GM18951 (cell line): ENCODE results near the gene TIMM50.

Experiments
- POLR2A ChIP-seq: IDR thresholded peaks from 4 replicates; pipeline ENCODE4 v1.6.1; 2011; ENCODE audit warnings: mild to moderate bottlenecking; ENCODE audit not compliant: insufficient read length, insufficient read depth; ENCODE audit errors: extremely low read depth
- in situ Hi-C: fragments of 300-500 bp; cut with MboI; formaldehyde crosslinking; loops from one replicate; pipeline ENCODE4 v1.12.0; 2022; ENCODE audit warnings: low sequenced_read_pairs, mixed read lengths, inconsistent platforms; ENCODE audit not compliant: unreplicated experiment

Gene TIMM50

DNA sequence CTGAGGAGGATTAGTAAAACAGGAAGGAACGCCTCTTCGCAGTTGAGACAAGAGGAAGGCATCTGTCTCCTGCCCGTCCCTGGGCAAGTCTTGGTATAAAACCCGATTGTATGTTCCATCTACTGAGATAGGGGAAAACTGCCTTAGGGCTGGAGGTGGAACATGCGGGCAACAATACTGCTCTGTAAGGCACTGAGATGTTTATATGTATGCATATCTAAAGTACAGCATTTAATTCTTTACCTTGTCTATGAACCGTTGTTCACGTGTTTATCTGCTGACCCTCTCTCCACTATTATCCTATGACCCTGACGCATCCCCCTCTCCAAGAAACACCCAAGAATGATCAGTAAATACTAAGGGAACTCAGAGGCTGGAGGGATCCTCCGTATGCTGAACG, 722 bp upstream of the TIMM50 start:
- in situ Hi-C loops = no loop called here
- no peak for TF ChIP-seq POLR2A

DNA sequence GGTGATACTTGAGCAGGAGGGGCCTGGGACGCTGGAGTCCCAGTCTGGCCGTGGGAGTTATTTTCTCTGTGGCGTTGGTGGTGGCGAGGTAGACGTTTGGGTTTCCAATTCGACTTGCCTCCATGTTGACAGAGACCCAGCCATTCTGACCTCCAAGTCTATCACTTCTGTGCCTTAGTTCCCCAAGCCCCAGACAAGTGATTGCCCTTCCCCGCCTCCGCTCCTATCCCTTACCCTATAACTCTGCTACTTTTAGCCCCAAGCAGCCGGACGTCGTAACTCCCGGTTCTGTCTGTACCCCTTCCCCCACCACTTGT, 549 bp downstream of the TIMM50 start:
- no peak for TF ChIP-seq POLR2A
- in situ Hi-C loops = no loop called here

DNA sequence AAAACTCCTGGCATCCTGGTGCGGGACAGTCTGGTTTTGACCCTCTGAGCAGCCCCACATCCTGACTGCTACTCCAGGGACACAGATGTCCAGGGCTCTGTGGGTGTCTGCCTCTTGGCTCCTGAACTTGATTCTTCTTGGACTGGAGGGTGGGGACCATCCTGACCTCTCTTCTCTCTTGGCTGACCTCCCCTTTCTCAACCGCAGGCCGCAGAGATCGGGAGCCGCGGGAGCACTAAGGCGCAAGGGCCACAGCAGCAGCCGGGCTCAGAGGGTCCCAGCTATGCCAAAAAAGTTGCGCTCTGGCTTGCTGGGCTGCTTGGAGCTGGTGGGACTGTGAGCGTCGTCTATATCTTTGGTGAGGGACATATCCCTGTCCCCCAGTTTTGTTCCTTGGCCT, 1.0 kb downstream of the TIMM50 start:
- TF ChIP-seq POLR2A = no peak
- in situ Hi-C loops = no loop called here

DNA sequence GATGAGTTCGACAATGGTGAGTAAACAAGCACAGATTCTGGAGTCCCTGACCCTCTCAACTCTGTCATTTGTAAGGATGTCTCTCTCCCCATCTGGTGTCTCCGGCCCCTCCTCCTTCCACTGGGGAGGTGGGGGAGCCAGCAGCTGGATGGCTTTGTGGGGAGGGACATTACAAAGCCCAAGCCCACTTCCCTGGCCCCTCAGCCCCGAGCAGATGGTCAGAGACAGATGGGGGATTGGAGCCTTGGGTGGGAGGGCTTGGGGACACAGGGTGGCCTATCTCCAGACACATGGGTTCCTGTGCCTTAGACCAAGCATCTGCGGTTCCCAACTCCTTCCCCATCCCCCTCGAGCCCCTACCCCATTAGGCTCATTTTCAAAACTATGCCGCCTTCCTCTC, 2.5 kb downstream of the TIMM50 start:
- in situ Hi-C loops = no loop called here
- TF ChIP-seq POLR2A = no peak

DNA sequence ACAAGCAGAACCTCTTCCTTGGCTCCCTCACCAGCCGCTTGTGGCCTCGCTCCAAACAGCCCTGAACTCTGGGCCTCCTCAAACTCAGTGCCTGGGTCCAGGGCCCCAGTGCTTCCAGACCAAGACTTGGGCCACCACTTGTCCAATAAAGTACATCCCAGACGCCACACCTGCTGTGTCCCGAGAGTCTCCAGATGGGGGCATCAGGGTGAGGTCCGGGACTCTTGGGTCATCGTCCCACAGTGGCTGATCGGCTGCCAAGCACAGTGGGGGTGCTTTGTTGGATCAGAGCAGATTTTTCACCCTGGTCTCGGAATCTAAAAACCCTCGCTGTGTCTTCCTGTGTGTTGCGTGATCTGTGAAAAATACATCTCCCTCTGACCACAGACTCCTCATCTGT, 9.1 kb downstream of the TIMM50 start:
- in situ Hi-C loops = no loop called here
- no peak for TF ChIP-seq POLR2A

DNA sequence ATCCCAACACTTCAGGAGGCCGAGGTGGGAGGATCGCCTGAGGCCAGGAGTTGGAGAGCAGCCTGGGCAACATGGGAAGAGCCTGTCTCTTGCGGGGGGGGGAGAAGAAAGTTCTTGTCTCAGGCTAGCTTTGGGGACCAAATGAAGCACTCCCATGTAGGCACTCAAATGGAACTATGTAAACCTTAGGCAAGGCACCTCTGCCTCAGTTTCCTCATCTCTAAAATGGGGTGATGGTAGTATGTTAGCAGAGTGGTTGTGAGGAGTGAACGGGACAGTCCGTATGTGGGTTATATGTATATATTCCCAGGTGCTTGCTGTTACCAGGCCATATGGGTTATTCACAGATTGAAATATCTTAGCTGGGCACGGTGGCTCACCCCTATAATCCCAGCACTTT, 11.6 kb downstream of the TIMM50 start:
- no peak for TF ChIP-seq POLR2A
- in situ Hi-C loops = no loop called here

DNA sequence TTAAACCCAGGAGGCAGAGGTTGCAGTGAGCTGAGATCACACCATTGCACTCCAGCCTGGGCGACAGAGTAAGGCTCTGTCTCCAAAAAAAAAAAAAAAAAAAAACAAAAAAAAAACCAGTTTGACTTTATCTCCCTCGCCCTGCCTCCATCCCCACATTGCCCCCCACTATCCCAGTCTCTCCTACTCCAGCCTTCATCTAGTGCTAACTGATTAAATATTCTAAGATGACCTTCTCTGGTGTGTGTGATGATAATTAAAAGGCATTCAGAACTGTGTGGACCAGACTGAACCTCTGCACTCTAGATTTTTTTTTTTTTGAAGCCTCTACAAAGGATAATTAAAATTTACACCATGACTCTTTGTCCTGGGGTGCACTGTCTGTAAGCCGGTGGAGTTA, 12.2 kb downstream of the TIMM50 start:
- TF ChIP-seq POLR2A = no peak
- in situ Hi-C loops = no loop called here

DNA sequence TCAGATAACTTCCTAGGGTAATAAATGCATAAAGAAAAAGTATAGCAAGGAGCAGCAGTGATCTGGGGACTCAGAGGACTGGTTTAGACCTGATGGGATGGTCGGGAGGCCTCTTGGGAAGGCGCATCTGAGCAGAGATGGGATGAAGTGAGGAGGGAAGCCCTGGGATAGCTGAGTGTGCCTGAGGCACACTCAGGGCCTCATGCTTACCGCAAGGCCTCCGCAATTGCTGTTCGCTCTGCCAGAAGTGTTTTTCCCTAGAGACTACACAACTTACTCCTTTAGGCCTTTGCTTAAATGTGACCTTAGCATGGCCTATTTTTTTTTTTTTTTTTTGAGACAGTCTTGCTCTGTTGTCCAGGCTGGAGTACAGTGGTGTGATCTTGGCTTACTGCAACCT, 14.0 kb downstream of the TIMM50 start:
- in situ Hi-C loops = no loop called here
- TF ChIP-seq POLR2A = no peak

DNA sequence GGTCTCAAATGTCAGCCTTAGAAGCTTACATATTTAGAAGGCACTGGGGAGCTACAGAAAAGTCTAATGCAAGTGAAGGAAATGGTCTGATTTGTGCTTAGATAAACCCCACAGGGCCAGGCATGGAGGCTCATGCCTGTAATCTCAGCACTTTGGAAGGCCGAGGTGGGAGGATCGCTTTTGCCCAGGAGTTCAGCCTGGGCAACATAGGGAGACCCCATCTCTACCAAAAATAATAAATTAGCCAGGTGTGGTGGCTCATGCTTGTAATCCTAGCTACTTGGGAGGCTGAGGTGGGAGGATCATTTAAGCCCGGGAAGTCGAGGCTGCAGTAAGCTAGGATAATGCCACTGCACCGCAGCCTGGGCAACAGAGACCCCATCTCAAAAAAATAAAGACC, 15.4 kb downstream of the TIMM50 start:
- in situ Hi-C loops = no loop called here
- TF ChIP-seq POLR2A = no peak

DNA sequence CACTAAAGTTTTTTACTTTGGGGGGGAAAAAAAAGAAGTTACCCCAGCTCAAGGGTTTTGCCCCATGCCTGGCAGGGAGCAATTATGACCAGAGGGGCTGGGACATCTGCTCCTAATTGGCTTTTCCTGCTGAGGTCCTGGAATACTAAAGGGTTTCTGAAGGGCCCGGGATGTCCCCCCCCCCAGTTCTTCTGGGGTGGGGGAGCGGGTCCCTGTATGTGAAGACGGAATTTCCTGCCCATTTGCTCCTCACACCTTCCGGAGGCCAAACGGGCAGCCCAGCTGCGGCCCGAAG, 17.0 kb downstream of the TIMM50 start:
- in situ Hi-C loops = no loop called here
- no peak for TF ChIP-seq POLR2A

DNA sequence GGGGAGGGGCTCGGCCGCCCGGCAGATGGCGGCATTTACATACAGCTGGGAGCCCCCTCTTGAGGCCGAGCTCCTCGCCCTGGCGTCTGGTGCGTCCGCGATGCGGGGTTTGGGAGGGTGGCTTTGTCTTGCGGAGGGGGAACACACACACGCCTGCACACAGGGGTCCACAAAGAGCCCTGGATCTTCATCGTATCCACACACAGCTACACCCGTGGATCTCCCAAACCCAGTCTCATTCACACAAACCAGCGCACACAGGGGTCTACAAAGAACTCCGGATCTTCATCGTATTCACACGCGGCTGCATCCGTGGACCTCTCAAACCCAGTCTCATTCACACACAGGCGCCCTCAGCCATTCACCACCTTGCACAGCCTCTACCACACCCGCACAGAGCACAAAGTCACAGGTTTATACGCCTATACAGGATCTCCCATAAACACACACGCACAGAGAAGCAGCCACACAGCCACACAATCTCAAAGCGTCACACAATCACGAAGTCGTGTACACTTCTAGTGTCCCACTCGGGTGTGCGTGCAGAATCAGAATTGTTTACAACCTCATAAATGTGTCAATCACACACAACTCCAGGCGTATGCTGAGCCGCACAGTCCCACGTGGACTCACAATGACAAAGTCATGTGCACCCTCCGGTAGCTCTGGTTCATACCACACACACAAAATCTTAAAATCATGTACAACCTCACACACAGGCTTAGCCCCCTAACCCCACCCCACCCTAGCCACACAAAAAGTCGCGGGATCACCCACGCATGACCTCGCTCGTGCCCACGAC, 17.6 kb downstream of the TIMM50 start:
- in situ Hi-C loops = no loop called here
- TF ChIP-seq POLR2A = no peak

DNA sequence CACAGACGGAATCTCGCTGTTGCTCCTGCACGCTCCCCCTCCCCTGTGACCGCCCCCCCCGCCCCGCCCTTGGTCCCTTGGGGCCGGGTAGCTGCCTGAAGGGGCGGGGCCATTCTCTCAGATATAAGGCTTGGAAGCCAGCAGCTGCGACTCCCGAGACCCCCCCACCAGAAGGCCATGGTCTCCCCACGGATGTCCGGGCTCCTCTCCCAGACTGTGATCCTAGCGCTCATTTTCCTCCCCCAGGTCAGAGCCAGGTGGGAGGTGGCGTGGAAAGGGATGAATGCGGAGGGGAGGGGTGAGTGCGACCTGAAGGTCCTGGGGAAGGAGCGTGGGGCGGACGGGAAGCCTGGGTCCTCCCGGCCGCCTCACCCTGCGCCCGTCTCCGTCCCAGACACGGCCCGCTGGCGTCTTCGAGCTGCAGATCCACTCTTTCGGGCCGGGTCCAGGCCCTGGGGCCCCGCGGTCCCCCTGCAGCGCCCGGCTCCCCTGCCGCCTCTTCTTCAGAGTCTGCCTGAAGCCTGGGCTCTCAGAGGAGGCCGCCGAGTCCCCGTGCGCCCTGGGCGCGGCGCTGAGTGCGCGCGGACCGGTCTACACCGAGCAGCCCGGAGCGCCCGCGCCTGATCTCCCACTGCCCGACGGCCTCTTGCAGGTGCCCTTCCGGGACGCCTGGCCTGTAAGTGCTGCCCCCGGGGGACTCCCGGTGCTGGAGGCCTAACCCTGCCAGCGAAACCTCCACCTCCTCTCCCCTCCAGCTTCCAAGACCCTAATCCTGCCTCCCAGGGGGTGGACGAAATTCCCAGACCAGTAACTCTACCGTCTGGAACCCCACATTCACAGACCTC, 18.4 kb downstream of the TIMM50 start, which contains the start of gene DLL3:
DLL3 (plus strand) TSS at position 150 of the 845 bp plus-strand sequence; CDS start at position 178, 28 bp downstream.
- no peak for TF ChIP-seq POLR2A
- in situ Hi-C loops = no loop called here

DNA sequence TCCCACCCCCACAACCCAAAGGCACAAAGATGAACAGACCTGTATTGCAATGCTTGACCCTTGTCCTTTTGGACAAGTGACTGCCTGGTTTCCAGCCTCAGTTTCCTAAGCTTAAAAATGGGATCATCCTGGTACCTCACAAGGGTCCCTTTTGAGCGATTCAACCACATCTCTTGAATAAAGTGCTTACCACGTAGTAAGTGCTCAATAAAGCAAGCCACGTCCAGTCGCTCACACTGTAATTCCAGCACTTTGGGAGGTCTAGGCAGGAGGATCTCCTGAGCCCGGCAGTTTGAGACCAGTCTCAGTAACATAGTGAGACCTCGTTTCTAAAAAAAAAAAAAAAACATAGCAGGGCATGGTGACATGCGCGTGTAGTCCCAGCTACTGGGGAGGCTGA, 19.3 kb downstream of the TIMM50 start:
- in situ Hi-C loops = no loop called here

DNA sequence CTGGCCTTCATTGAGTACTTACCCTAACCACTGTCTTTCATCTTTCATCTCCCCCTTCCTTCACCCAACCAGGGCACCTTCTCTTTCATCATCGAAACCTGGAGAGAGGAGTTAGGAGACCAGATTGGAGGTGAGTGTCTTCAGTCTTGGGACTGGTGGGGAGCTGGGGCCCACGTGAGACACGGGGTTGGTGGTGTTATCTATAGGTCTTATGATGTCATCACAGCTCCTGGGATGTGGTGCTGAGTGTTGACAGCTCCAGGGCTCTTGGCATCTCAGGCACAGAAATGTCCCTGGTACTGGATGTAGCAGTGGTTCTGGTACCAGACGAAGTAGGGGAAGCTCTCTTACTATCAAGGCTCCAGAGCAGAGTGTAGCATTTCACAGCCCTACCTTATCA, 19.9 kb downstream of the TIMM50 start:
- no peak for TF ChIP-seq POLR2A
- in situ Hi-C loops = no loop called here

More for the DNA sequence above, 19.3 kb downstream of the TIMM50 start:
- no peak for TF ChIP-seq POLR2A
